Astrocyte (in vitro differentiated cells and primary cell): ENCODE results near the gene EPHA6. TPM values are rescaled to one million over a fixed set of nuclear protein-coding genes. Genes with fewer than 3 reads are reported as not detected.

ENCODE experiments used
- DNase-seq: peaks from one replicate; pipeline ENCODE4 v3.0.0-alpha.2; 2010; ENCODE audit warnings: low read depth
- FAIRE-seq: peaks from 2 replicates; lab custom pipeline; 2011; peaks lifted over from hg19 to GRCh38; lab: Jason Lieb, UNC
- H2AFZ ChIP-seq: 2 replicates; pipeline ENCODE4 v1.6.0; 2012; ENCODE audit warnings: low read depth, low read length, inconsistent platforms
- H3K27ac ChIP-seq: 2 replicates; pipeline ENCODE4 v1.5.1; 2011; ENCODE audit warnings: low read depth, low read length, inconsistent platforms
- H3K27me3 ChIP-seq: 2 replicates; pipeline ENCODE4 v1.6.0; 2011; ENCODE audit warnings: low read length, inconsistent platforms; ENCODE audit not compliant: insufficient read depth
- H3K36me3 ChIP-seq: 2 replicates; pipeline ENCODE4 v1.5.1; 2011; ENCODE audit warnings: low read length, inconsistent platforms; ENCODE audit not compliant: insufficient read depth
- H3K4me1 ChIP-seq: 2 replicates; pipeline ENCODE4 v1.5.1; 2011; ENCODE audit warnings: low read length, inconsistent platforms; ENCODE audit not compliant: insufficient read depth
- H3K4me2 ChIP-seq: 2 replicates; pipeline ENCODE4 v1.6.0; 2012; ENCODE audit warnings: low read length, inconsistent platforms
- H3K4me3 ChIP-seq: 2 replicates; pipeline ENCODE4 v1.5.1; 2011; ENCODE audit warnings: low read depth, mild to moderate bottlenecking, low read length, inconsistent platforms; ENCODE audit not compliant: insufficient read depth
- H3K79me2 ChIP-seq: 2 replicates; pipeline ENCODE4 v1.6.0; 2012; ENCODE audit warnings: mild to moderate bottlenecking, low read length, inconsistent platforms; ENCODE audit not compliant: insufficient read depth
- H3K9ac ChIP-seq: 2 replicates; pipeline ENCODE4 v1.6.0; 2012; ENCODE audit warnings: mild to moderate bottlenecking, low read length, inconsistent platforms
- H3K9me3 ChIP-seq: 2 replicates; pipeline ENCODE4 v1.5.1; 2012; ENCODE audit warnings: low read depth, mild to moderate bottlenecking, low read length, inconsistent platforms; ENCODE audit not compliant: insufficient read depth
- H4K20me1 ChIP-seq: 2 replicates; pipeline ENCODE4 v1.6.0; 2012; ENCODE audit warnings: low read length, inconsistent platforms; ENCODE audit not compliant: insufficient read depth
- H3K27ac Mint-ChIP-seq: one replicate; pipeline ENCODE4 v1.8.0; 2021; ENCODE audit warnings: mild to moderate bottlenecking, mixed read lengths; ENCODE audit not compliant: unreplicated experiment
- H3K27me3 Mint-ChIP-seq: one replicate; pipeline ENCODE4 v1.8.0; 2021; ENCODE audit warnings: low read depth, mixed read lengths; ENCODE audit not compliant: unreplicated experiment
- H3K36me3 Mint-ChIP-seq: one replicate; pipeline ENCODE4 v1.8.0; 2021; ENCODE audit warnings: low read depth, mixed read lengths; ENCODE audit not compliant: unreplicated experiment
- H3K4me1 Mint-ChIP-seq: one replicate; pipeline ENCODE4 v1.8.0; 2021; ENCODE audit warnings: low read depth, mixed read lengths; ENCODE audit not compliant: unreplicated experiment
- H3K4me3 Mint-ChIP-seq: one replicate; pipeline ENCODE4 v1.8.0; 2021; ENCODE audit warnings: mild to moderate bottlenecking, moderate library complexity, mixed read lengths; ENCODE audit not compliant: unreplicated experiment
- H3K9me3 Mint-ChIP-seq: one replicate; pipeline ENCODE4 v1.8.0; 2021; ENCODE audit warnings: mild to moderate bottlenecking, mixed read lengths; ENCODE audit not compliant: unreplicated experiment
- EZH2 ChIP-seq: IDR thresholded peaks from 2 replicates; pipeline ENCODE4 v1.6.1; 2012; ENCODE audit warnings: mild to moderate bottlenecking, low read length, inconsistent platforms; ENCODE audit not compliant: insufficient read depth
- total RNA-seq: library from RNA; stranded (reverse); gene quantifications from 2 replicates; pipeline ENCODE4 v1.2.1, GENCODE V29; 2021
- TF ChIP-seq, protein P1 (sequence below): IDR thresholded peaks from 2 replicates; pipeline ENCODE4 v1.5.1; 2011; ENCODE audit warnings: low read depth, mild to moderate bottlenecking, inconsistent platforms, low read length, moderate library complexity; ENCODE audit not compliant: insufficient read depth

EPHA6 gene
- total RNA-seq, 1 donor from 2014 or later, result 1.7 TPM

DNA sequence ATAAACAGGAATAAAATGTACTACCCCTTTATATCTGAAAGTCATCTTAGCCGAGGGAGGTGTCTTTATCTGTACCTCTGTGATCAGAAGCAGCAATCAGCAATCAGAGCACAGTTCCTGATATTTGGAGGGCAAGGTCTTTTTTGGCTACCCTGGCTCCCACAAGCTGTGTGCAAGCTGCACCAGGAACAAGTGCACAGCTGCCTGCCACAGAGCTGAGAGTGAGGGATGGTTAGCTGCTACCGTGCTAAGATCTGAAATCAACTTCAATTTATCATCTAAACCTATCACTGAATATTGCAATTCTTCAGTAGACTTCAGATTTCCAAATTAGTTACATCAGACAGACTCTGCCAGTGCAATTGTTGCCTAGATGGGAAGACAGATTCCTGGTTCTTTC lies 545.6 kb downstream of the EPHA6 start:
- H3K9ac ChIP-seq, result no peak overlapping the region
- H3K27me3 ChIP-seq, result no peaks in the 10 kb centered on the region
- FAIRE-seq (no peak), DNase-seq (no peak)
- no peaks in the 10 kb centered on the region for H3K9me3 Mint-ChIP-seq
- H3K36me3 ChIP-seq, result no peaks in the 10 kb centered on the region
- H3K4me3 Mint-ChIP-seq, result no peak overlapping the region
- no peak overlapping the region for H3K27ac ChIP-seq
- TF ChIP-seq, protein P1, sequence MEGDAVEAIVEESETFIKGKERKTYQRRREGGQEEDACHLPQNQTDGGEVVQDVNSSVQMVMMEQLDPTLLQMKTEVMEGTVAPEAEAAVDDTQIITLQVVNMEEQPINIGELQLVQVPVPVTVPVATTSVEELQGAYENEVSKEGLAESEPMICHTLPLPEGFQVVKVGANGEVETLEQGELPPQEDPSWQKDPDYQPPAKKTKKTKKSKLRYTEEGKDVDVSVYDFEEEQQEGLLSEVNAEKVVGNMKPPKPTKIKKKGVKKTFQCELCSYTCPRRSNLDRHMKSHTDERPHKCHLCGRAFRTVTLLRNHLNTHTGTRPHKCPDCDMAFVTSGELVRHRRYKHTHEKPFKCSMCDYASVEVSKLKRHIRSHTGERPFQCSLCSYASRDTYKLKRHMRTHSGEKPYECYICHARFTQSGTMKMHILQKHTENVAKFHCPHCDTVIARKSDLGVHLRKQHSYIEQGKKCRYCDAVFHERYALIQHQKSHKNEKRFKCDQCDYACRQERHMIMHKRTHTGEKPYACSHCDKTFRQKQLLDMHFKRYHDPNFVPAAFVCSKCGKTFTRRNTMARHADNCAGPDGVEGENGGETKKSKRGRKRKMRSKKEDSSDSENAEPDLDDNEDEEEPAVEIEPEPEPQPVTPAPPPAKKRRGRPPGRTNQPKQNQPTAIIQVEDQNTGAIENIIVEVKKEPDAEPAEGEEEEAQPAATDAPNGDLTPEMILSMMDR, result no peak
- TF ChIP-seq EZH2, result no peak
- no peaks in the 10 kb centered on the region for H4K20me1 ChIP-seq
- no peaks in the 10 kb centered on the region for H3K27me3 Mint-ChIP-seq
- H3K4me1 ChIP-seq, result no peaks in the 10 kb centered on the region
- no peak overlapping the region for H2AFZ ChIP-seq
- no peaks in the 10 kb centered on the region for H3K36me3 Mint-ChIP-seq
- no peak overlapping the region for H3K4me2 ChIP-seq
- H3K4me3 ChIP-seq, result no peak overlapping the region
- no peak overlapping the region for H3K27ac Mint-ChIP-seq
- H3K79me2 ChIP-seq, result no peaks in the 10 kb centered on the region
- peaks cover 4% of the 10 kb centered on the region for H3K9me3 ChIP-seq
- H3K4me1 Mint-ChIP-seq, result no peaks in the 10 kb centered on the region

DNA sequence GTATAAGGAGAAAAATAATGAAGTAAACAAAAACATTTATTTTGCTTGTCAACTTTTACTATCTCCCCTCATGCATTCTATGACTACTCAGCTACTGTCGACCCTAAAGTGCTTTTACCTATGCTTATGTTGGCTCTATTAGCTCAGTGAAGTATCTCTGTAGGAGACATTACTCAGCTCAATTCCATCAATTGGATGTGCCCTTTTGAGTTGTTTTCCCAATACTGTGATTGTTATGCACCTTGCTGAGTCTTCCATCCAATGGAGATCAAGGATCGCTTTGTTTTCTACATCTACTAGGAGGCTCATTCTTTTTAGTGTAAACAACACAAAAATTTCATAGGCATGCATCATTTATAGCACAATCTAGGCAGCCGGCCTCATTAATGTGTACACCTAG lies 546.4 kb downstream of the EPHA6 start:
- Mint-ChIP-seq H3K36me3 (no peaks in the 10 kb centered on the region), H3K27ac (no peak overlapping the region), H3K4me3 (no peak overlapping the region), H3K27me3 (no peaks in the 10 kb centered on the region), H3K9me3 (no peaks in the 10 kb centered on the region), H3K4me1 (no peaks in the 10 kb centered on the region)
- Histone ChIP-seq H3K4me1 (no peaks in the 10 kb centered on the region), H3K4me3 (no peak overlapping the region), H3K4me2 (no peak overlapping the region), H3K27me3 (no peaks in the 10 kb centered on the region), H3K9me3 (peaks cover 4% of the 10 kb centered on the region), H3K79me2 (no peaks in the 10 kb centered on the region), H3K9ac (no peak overlapping the region), H4K20me1 (no peaks in the 10 kb centered on the region), H3K36me3 (no peaks in the 10 kb centered on the region), H2AFZ (no peak overlapping the region), H3K27ac (no peak overlapping the region)
- FAIRE-seq (no peak), DNase-seq (no peak)
- TF ChIP-seq, protein P1, result no peak
- no peak for TF ChIP-seq EZH2

DNA sequence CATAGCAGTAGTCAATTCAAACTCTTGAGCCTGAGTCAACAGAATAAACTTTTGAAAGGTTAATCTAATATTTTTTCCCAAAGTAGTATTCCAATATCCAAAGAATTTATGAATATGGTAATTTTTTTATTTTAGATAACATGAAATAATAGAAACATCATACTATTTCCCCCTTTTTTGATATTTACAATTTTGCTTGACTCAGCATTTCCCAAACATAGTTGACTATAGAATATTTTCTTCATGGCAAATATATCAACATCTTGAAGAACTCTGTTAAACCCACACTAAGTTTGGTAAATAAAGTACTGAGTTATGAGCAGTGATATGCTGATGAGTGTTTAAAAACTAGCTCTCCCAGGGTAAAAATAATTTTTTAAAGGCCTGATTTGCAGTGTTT lies 570.2 kb downstream of the EPHA6 start:
- peaks cover 4% of the 10 kb centered on the region for H3K9me3 Mint-ChIP-seq
- DNase-seq (no peak), FAIRE-seq (no peak)
- H3K36me3 Mint-ChIP-seq, result no peaks in the 10 kb centered on the region
- Histone ChIP-seq H4K20me1 (no peaks in the 10 kb centered on the region), H3K27me3 (no peaks in the 10 kb centered on the region), H3K9ac (no peak overlapping the region), H3K27ac (no peak overlapping the region), H3K4me3 (no peak overlapping the region), H2AFZ (no peak overlapping the region), H3K4me1 (no peaks in the 10 kb centered on the region), H3K36me3 (no peaks in the 10 kb centered on the region), H3K79me2 (no peaks in the 10 kb centered on the region), H3K9me3 (peaks cover 7% of the 10 kb centered on the region), H3K4me2 (no peak overlapping the region)
- H3K4me1 Mint-ChIP-seq, result no peaks in the 10 kb centered on the region
- TF ChIP-seq, protein P1, result no peak
- no peak for TF ChIP-seq EZH2
- no peaks in the 10 kb centered on the region for H3K27me3 Mint-ChIP-seq
- no peak overlapping the region for H3K27ac Mint-ChIP-seq
- no peak overlapping the region for H3K4me3 Mint-ChIP-seq
